D721Med (cell line): ENCODE measurements around the gene RASAL2.
A peak's percentile ranks its signal among the peaks of the same experiment; 100 is the strongest.

ENCODE experiments used
- DNase-seq: peaks from one replicate; pipeline ENCODE4 v3.0.0; 2011; ENCODE audit warnings: low spot score; ENCODE audit not compliant: insufficient read length
- FAIRE-seq: peaks from 2 replicates; lab custom pipeline; 2011; peaks lifted over from hg19 to GRCh38; lab: Jason Lieb, UNC
- CTCF ChIP-seq: IDR thresholded peaks from 2 replicates; pipeline ENCODE4 v1.5.1; 2012; ENCODE audit warnings: mild to moderate bottlenecking, control low read depth; ENCODE audit not compliant: insufficient read depth; ENCODE audit errors: missing control alignments

RASAL2 gene

GRCh38 chr1:178495741-178496409, 402.0 kb downstream of the RASAL2 start:
- no peak for TF ChIP-seq CTCF
- FAIRE-seq, result no peak
- DNase-seq, result peak; percentile 22

GRCh38 chr1:178496410-178497135, 402.7 kb downstream of the RASAL2 start, which contains the start of gene CLEC20A:
Gene CLEC20A, minus strand, starts transcription at chr1:178496964. Its CDS starts 25 bp downstream, at chr1:178496939.
- no peak for TF ChIP-seq CTCF
- peak; percentile 11 for DNase-seq
- FAIRE-seq, result no peak

- DNase-seq (no peak), FAIRE-seq (no peak)
- no peak for TF ChIP-seq CTCF
These were observed 404.1 kb downstream of the RASAL2 start for GRCh38 chr1:178497903-178498478.

GRCh38 chr1:178498896-178499675, 405.2 kb downstream of the RASAL2 start:
- no peak for FAIRE-seq
- TF ChIP-seq CTCF, result no peak
- DNase-seq, result no peak

- DNase-seq, result peak; percentile 22
- TF ChIP-seq CTCF, result no peak
- FAIRE-seq, result no peak
These were observed 406.3 kb downstream of the RASAL2 start for GRCh38 chr1:178500091-178500770.

- TF ChIP-seq CTCF, result no peak
- FAIRE-seq, result no peak
- peak; percentile 7 for DNase-seq
These were observed 407.1 kb downstream of the RASAL2 start for GRCh38 chr1:178500936-178501554.
